Thoracic aorta (tissue), 2 donors: Measurements from ENCODE around the gene WDR64. TPM values are rescaled to one million over a fixed set of nuclear protein-coding genes. Genes with fewer than 3 reads are reported as not detected.

Experiments used
- ATAC-seq: fragments of 150-250 bp; one replicate; pipeline ENCODE4 v1.8.0; 2017; ENCODE audit warnings: low read depth; ENCODE audit not compliant: insufficient number of reproducible peaks, low FRiP score
- DNase-seq: peaks from one replicate; pipeline ENCODE4 v3.0.0-alpha.2; 2020; ENCODE audit warnings: low spot score
- H3K27ac ChIP-seq, 2 donors: fragments of 200-600 bp; sonication (generic); 1 replicate in 1 of 2; 2 replicates in 1 of 2; pipeline ENCODE4 v1.5.1; 2016; ENCODE audit warnings: mild to moderate bottlenecking in 2 of 2, moderate library complexity in 2 of 2
- H3K27me3 ChIP-seq: fragments of 200-600 bp; sonication (generic); replicated peaks from 2 replicates; pipeline ENCODE4 v1.6.0; 2016; ENCODE audit warnings: mild to moderate bottlenecking; ENCODE audit not compliant: insufficient read depth
- H3K36me3 ChIP-seq: fragments of 200-600 bp; sonication (generic); one replicate; pipeline ENCODE4 v1.5.1; 2016
- H3K4me1 ChIP-seq, 2 donors: fragments of 200-600 bp; sonication (generic); 1 replicate in 1 of 2; 2 replicates in 1 of 2; pipeline versions ENCODE4 v1.5.1 to v1.6.0; 2016; ENCODE audit warnings: low read depth in 2 of 2, mild to moderate bottlenecking in 1 of 2; ENCODE audit not compliant: control insufficient read depth in 1 of 2
- H3K4me3 ChIP-seq: fragments of 200-600 bp; sonication (generic); 2 replicates; pipeline ENCODE4 v1.5.1; 2016; ENCODE audit warnings: mild to moderate bottlenecking
- H3K9me3 ChIP-seq: fragments of 200-600 bp; sonication (generic); 2 replicates; pipeline ENCODE4 v1.5.1; 2016
- total RNA-seq, 2 donors: library from RNA; depleted of rRNA; stranded (reverse); fragments of >200 nt; gene quantifications; one replicate each; pipeline versions ENCODE4 v1.1.0 to v1.2.3, GENCODE V29; 2016
- TF ChIP-seq, protein P1 (sequence below): fragments of 200-600 bp; sonication (generic); IDR thresholded peaks from one replicate; pipeline ENCODE4 v1.5.1; 2019; ENCODE audit warnings: antibody characterized with exemption

WDR64 gene
- total RNA-seq, 2 donors from 2014 or later = not detected

DNA sequence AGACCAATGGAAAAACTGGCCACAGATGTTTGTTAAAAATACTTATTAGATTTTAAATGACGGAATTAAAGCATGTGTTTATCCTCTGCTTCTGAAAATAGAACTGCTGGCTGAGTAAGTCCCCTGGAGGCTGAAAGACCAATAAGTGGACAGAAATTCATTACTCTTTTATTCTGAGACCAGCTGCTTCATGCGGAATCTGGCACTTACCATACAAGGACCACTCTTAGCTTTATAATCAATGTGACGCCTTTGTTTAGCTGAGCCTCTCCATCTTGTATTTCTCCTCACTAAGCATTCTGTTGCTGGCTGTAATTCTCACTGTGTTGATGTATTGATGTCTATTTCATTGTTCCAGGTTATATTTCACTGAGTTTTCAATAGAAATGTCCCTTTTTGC, 189.6 kb downstream of the WDR64 start:
- H3K9me3 ChIP-seq = no peaks in the 10 kb centered on the region
- DNase-seq (no peak), ATAC-seq (no peak)
- H3K36me3 ChIP-seq = no peaks in the 10 kb centered on the region
- no peaks in the 10 kb centered on the region for H3K4me1 ChIP-seq
- no peaks in the 10 kb centered on the region for H3K27me3 ChIP-seq
- no peak overlapping the region for H3K27ac ChIP-seq
- no peak overlapping the region for H3K4me3 ChIP-seq
- TF ChIP-seq, protein P1, sequence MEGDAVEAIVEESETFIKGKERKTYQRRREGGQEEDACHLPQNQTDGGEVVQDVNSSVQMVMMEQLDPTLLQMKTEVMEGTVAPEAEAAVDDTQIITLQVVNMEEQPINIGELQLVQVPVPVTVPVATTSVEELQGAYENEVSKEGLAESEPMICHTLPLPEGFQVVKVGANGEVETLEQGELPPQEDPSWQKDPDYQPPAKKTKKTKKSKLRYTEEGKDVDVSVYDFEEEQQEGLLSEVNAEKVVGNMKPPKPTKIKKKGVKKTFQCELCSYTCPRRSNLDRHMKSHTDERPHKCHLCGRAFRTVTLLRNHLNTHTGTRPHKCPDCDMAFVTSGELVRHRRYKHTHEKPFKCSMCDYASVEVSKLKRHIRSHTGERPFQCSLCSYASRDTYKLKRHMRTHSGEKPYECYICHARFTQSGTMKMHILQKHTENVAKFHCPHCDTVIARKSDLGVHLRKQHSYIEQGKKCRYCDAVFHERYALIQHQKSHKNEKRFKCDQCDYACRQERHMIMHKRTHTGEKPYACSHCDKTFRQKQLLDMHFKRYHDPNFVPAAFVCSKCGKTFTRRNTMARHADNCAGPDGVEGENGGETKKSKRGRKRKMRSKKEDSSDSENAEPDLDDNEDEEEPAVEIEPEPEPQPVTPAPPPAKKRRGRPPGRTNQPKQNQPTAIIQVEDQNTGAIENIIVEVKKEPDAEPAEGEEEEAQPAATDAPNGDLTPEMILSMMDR = no peak

DNA sequence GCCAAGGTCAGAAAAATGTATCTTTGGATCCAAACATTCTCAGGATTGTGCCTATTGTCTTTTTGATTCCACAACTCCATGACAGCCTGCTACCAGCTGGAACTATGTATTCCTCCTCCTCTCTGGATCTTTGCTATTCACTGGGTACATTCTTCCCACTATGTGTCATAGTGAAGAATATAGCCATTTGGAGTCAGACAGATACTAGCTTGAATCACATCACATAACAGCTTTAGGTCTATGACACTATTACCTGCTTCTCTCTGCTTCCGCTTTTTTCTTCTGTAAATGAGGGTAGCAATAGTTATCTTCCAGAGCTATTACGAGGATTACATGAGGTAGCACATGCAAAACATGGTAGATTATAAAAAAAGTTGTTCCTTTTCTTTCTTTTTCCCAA, 190.5 kb downstream of the WDR64 start:
- Histone ChIP-seq H3K4me1 (no peaks in the 10 kb centered on the region), H3K27me3 (no peaks in the 10 kb centered on the region), H3K9me3 (no peaks in the 10 kb centered on the region), H3K4me3 (no peak overlapping the region), H3K36me3 (no peaks in the 10 kb centered on the region), H3K27ac (no peak overlapping the region)
- DNase-seq (no peak), ATAC-seq (no peak)
- TF ChIP-seq, protein P1 = no peak

DNA sequence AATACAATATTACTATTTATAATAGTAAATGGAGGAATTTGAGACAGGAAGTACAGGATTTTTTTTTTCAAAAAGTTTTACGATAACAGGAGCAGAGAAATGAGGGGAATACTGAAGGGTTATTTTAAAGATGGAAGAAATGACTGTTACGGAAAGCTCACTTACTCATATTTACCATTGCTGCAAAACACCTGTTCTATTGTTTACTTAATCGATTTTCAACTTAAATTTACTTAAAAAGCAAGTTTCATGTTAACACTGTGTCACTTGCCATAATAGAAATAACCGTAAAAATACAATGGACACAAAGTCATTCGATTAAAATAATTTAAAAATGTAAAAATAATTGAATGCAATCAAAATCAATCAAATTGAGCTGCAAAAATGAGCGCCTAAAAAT, 192.5 kb downstream of the WDR64 start:
- Histone ChIP-seq H3K36me3 (no peaks in the 10 kb centered on the region), H3K4me1 (peaks cover 5 to 6% of the 10 kb centered on the region in 2 donors), H3K27me3 (no peaks in the 10 kb centered on the region), H3K27ac (no peak overlapping the region), H3K9me3 (no peaks in the 10 kb centered on the region), H3K4me3 (no peak overlapping the region)
- DNase-seq (no peak), ATAC-seq (no peak)
- TF ChIP-seq, protein P1 = no peak

DNA sequence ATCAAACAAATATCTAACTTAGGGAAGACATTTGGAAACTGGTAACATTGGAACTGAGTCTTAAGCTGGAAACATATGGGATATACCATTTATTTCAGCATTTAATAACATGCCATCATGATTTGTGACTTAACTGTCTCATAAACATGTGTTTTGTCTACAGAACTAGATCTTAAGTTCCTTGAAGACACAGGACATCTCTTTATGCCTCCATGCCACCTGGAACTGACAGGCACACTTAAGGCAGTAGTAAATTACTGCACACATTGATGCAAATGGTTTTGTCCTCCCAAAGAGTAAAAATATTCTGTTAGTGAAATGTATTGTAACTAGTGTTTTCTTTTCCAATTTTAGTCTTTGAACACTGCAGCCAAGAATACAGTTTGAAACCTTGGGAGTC, 194.3 kb downstream of the WDR64 start:
- no peak overlapping the region for H3K4me3 ChIP-seq
- peaks cover 5 to 6% of the 10 kb centered on the region in 2 donors for H3K4me1 ChIP-seq
- ATAC-seq = no peak
- no peaks in the 10 kb centered on the region for H3K27me3 ChIP-seq
- no peak overlapping the region for H3K27ac ChIP-seq
- no peaks in the 10 kb centered on the region for H3K9me3 ChIP-seq
- TF ChIP-seq, protein P1 = no peak
- DNase-seq = no peak
- H3K36me3 ChIP-seq = no peaks in the 10 kb centered on the region

DNA sequence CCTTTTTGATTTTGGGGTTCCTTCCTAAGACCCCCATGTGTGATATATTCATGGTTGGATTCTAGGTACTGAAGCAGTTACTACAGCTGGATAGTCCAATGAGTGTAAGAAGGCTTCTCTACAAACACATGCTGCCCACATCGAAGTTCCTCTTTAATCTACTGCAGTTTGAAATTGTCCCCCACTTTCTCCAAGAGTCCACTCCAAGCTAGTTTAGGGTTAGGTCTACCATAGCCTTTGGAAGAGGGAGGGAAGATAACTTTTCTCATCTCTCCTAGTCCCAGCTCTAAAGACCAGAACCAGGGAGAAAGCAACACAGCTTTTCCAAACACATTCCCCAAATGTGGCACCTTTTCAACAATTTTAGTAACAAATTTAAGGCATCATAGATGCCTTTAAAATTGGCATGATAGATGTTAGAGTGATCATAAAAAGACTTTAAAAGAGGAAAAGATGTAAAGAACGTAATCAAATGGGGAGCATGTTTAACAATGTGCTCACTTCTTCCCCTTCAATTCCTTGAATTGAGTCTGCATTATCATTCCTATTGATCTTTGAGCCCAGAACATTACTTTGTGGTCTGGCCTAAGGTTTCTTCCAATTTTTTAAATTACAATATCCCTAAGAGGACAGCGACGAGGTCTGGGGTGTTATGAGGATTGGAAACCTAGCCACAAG, 194.9 kb downstream of the WDR64 start:
- no peaks in the 10 kb centered on the region for H3K27me3 ChIP-seq
- no peak for DNase-seq
- ATAC-seq = no peak
- no peaks in the 10 kb centered on the region for H3K9me3 ChIP-seq
- peak overlapping the region; percentile 91 to 99 for H3K27ac ChIP-seq
- H3K4me1 ChIP-seq = peaks cover 5 to 6% of the 10 kb centered on the region in 2 donors
- H3K36me3 ChIP-seq = no peaks in the 10 kb centered on the region
- TF ChIP-seq, protein P1 = no peak
- H3K4me3 ChIP-seq = peak overlapping the region; percentile 81
